A549 (cell line): ENCODE measurements around the gene PRMT7.

Source experiments
- CEBPB ChIP-seq, 2 experiments: fragments of >200 bp in 1 of 2; sonication (Bioruptor Twin) in 1 of 2; formaldehyde crosslinking in 1 of 2; IDR thresholded peaks; 2 replicates each; pipeline ENCODE4 v1.6.1; 2012 to 2016
- CTCF ChIP-seq: fragments of >200 bp; sonication (Bioruptor Twin); formaldehyde crosslinking; IDR thresholded peaks from 3 replicates; pipeline ENCODE4 v1.5.1; 2016
- GATA3 ChIP-seq: IDR thresholded peaks from 2 replicates; pipeline ENCODE4 v1.6.1; 2012; ENCODE audit warnings: borderline replicate concordance
- JUN ChIP-seq, 2 experiments: fragments of >200 bp; sonication (Bioruptor Twin); formaldehyde crosslinking; IDR thresholded peaks; 2 replicates in 1 of 2; 3 replicates in 1 of 2; pipeline ENCODE4 v1.6.1; 2016 to 2017
- POLR2A ChIP-seq: IDR thresholded peaks from 2 replicates; pipeline ENCODE4 v1.6.1; 2012; ENCODE audit warnings: mild to moderate bottlenecking, low read length
- POLR2AphosphoS2 ChIP-seq: conservative IDR thresholded peaks from 2 replicates; pipeline ENCODE4 v1.6.1; 2012; ENCODE audit warnings: low read length, improper control_type of control experiment, inconsistent platforms
- RAD21 ChIP-seq, 2 experiments: fragments of >200 bp in 1 of 2; sonication (Bioruptor Twin) in 1 of 2; formaldehyde crosslinking in 1 of 2; IDR thresholded peaks in 1 of 2; conservative IDR thresholded peaks in 1 of 2; 2 replicates in 1 of 2; 3 replicates in 1 of 2; pipeline ENCODE4 v1.6.1; 2012 to 2018; ENCODE audit warnings: inconsistent platforms in 1 of 2
- RCOR1 ChIP-seq: fragments of 150-350 bp; IDR thresholded peaks from 2 replicates; pipeline ENCODE4 v1.6.1; 2014; ENCODE audit warnings: antibody characterized with exemption, low read length, low read depth
- TF ChIP-seq, protein P1 (sequence below): IDR thresholded peaks from 2 replicates; pipeline ENCODE4 v1.6.1; 2012

GRCh38 chr16:68332411-68333121 lies 21.7 kb downstream of the PRMT7 start:
- TF ChIP-seq, protein P1, sequence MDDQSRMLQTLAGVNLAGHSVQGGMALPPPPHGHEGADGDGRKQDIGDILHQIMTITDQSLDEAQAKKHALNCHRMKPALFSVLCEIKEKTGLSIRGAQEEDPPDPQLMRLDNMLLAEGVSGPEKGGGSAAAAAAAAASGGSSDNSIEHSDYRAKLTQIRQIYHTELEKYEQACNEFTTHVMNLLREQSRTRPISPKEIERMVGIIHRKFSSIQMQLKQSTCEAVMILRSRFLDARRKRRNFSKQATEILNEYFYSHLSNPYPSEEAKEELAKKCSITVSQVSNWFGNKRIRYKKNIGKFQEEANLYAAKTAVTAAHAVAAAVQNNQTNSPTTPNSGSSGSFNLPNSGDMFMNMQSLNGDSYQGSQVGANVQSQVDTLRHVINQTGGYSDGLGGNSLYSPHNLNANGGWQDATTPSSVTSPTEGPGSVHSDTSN: no peak
- TF ChIP-seq CTCF: no peak
- TF ChIP-seq CEBPB (IDR thresholded peaks at IDR 0.05): no peak
- TF ChIP-seq JUN (IDR thresholded peaks at IDR 0.05): no peak
- no peak for TF ChIP-seq RAD21 (conservative IDR thresholded peaks at IDR 0.05 in 1 of 2, IDR thresholded peaks at IDR 0.05 in 1 of 2)
- no peak for TF ChIP-seq POLR2A
- no peak for TF ChIP-seq GATA3
- TF ChIP-seq POLR2AphosphoS2: no peak
- TF ChIP-seq RCOR1: no peak
